ENCODE results near the gene TLR3. TPM values are rescaled to one million over a fixed set of nuclear protein-coding genes. Genes with fewer than 3 reads are reported as not detected.

The TLR3 gene
- total and polyA plus RNA-seq, 10 of the 15 experiments (the other 5 are each of a cell fraction or from before 2014, with no cell fraction given): under 0.01 to 0.05 (median 0.03) TPM; not detected in 7

GRCh38 chr4:186051096-186051495, 17.9 kb upstream of the TLR3 start:
- no peaks in the 10 kb centered on the region for H4K20me1 ChIP-seq (ENCODE audit: control insufficient read depth, insufficient read depth)
- FAIRE-seq (no peak), ATAC-seq (no peak), DNase-seq (ENCODE audit: low read depth, low spot score) (no peak)
- ChIA-PET CTCF (no interaction called here), POLR2A (no interaction called here), SMC1A (ENCODE audit: uncharacterized antibody, unreplicated experiment) (no interaction called here), RAD21 (ENCODE audit: unreplicated experiment) (no interaction called here)
- H3K27ac ChIP-seq (ENCODE audit: control insufficient read depth, insufficient read depth): no peak overlapping the region
- H3K9me3 ChIP-seq (replicated peaks; ENCODE audit: control insufficient read depth, insufficient read depth, low read length): no peaks in the 10 kb centered on the region
- no peaks in the 10 kb centered on the region for H3K27me3 ChIP-seq (replicated peaks in 1 of 2; ENCODE audit: control insufficient read depth in 2 of 2, insufficient read depth in 2 of 2, low read length in 1 of 2)
- H3K79me2 ChIP-seq (ENCODE audit: control insufficient read depth, insufficient read depth, low read length): no peaks in the 10 kb centered on the region
- no peak overlapping the region for H3K4me2 ChIP-seq (ENCODE audit: control insufficient read depth, insufficient read depth)
- in situ Hi-C loops (cut with MboI): no loop called here
- no peak overlapping the region for H3K9ac ChIP-seq (ENCODE audit: control insufficient read depth, insufficient read depth, low read length)
- BruUV-seq (replicated peaks): no TSS peak
- intact Hi-C loops (cut with micrococcal nuclease; ENCODE audit: unreplicated experiment): no loop called here
- 63% methylated on average over 11 of the region's 11 CpGs for WGBS (ENCODE audit: insufficient coverage, insufficient replicate concordance, low lambda C conversion rate, missing lambda C conversion rate)
- no peak overlapping the region for H2AFZ ChIP-seq (ENCODE audit: control insufficient read depth, low read depth, low read length)
- no peaks in the 10 kb centered on the region for H3K4me1 ChIP-seq (ENCODE audit: control insufficient read depth, insufficient read depth, low read length)
- no peaks in the 10 kb centered on the region for H3K36me3 ChIP-seq (ENCODE audit: control insufficient read depth in 2 of 2, insufficient read depth in 2 of 2, low read length in 1 of 2)
- H3K4me3 ChIP-seq: no peak overlapping the region
- TF ChIP-seq KAT2A (conservative IDR thresholded peaks at IDR 0.05; ENCODE audit: control insufficient read depth, low read depth, low read length): no peak
- no peak for TF ChIP-seq IKZF2 (IDR thresholded peaks at IDR 0.05)
- no peak for TF ChIP-seq BCL11A (IDR thresholded peaks at IDR 0.05; ENCODE audit: low read depth, low read length)
- TF ChIP-seq WRNIP1 (IDR thresholded peaks at IDR 0.05; ENCODE audit: borderline replicate concordance, low read depth, low read length): no peak
- TF ChIP-seq RELB (IDR thresholded peaks at IDR 0.05; ENCODE audit: low read depth): no peak
- no peak for TF ChIP-seq MLLT1 (IDR thresholded peaks at IDR 0.05)
- TF ChIP-seq SMARCA5 (IDR thresholded peaks at IDR 0.05): no peak
- TF ChIP-seq FOXM1 (IDR thresholded peaks at IDR 0.05; ENCODE audit: low read depth, low read length): no peak
- no peak for TF ChIP-seq GABPA (IDR thresholded peaks at IDR 0.05; ENCODE audit: low read depth)
- TF ChIP-seq MAX (IDR thresholded peaks at IDR 0.05; ENCODE audit: low read depth, low read length): no peak
- TF ChIP-seq ESRRA (IDR thresholded peaks at IDR 0.05; ENCODE audit: low read length): no peak
- TF ChIP-seq SIX5 (IDR thresholded peaks at IDR 0.05; ENCODE audit: low read depth, low read length, severe bottlenecking): no peak
- TF ChIP-seq ATF2 (IDR thresholded peaks at IDR 0.05; ENCODE audit: low read length): no peak
- TF ChIP-seq POU2F2 (IDR thresholded peaks at IDR 0.05; ENCODE audit: borderline replicate concordance, low read depth, low read length): no peak
- no peak for TF ChIP-seq SP1 (IDR thresholded peaks at IDR 0.05; ENCODE audit: low read depth, low read length)
- TF ChIP-seq IRF4 (IDR thresholded peaks at IDR 0.05; ENCODE audit: low read depth, low read length): no peak
- TF ChIP-seq DPF2 (IDR thresholded peaks at IDR 0.05): no peak
- no peak for TF ChIP-seq CEBPZ (IDR thresholded peaks at IDR 0.05; ENCODE audit: low read depth, low read length)
- TF ChIP-seq ZSCAN29 (IDR thresholded peaks at IDR 0.05): no peak
